Ishikawa (cell line): ENCODE measurements around the gene ZSWIM4.
A peak's percentile ranks its signal among the peaks of the same experiment; 100 is the strongest.

Experiments used
- CEBPB ChIP-seq: IDR thresholded peaks from 2 replicates; pipeline ENCODE4 v1.6.1; 2012
- CREB1 ChIP-seq: IDR thresholded peaks from 2 replicates; pipeline ENCODE4 v1.6.1; 2012; ENCODE audit warnings: low read depth
- EGR1 ChIP-seq: IDR thresholded peaks from 2 replicates; pipeline ENCODE4 v1.6.1; 2012
- EP300 ChIP-seq: IDR thresholded peaks from 2 replicates; pipeline ENCODE4 v1.6.1; 2012; ENCODE audit warnings: borderline replicate concordance
- FOXM1 ChIP-seq: IDR thresholded peaks from 2 replicates; pipeline ENCODE4 v1.6.1; 2012; ENCODE audit warnings: low read depth, borderline replicate concordance
- NFIC ChIP-seq: IDR thresholded peaks from 2 replicates; pipeline ENCODE4 v1.6.1; 2012
- RAD21 ChIP-seq: IDR thresholded peaks from 2 replicates; pipeline ENCODE4 v1.6.1; 2012; ENCODE audit warnings: low read depth
- REST ChIP-seq: IDR thresholded peaks from 2 replicates; pipeline ENCODE4 v1.6.1; 2012; ENCODE audit warnings: low read depth, mild to moderate bottlenecking
- TAF1 ChIP-seq: IDR thresholded peaks from 2 replicates; pipeline ENCODE4 v1.6.1; 2012; ENCODE audit warnings: low read depth, mild to moderate bottlenecking
- TCF12 ChIP-seq: IDR thresholded peaks from 2 replicates; pipeline ENCODE4 v1.6.1; 2012; ENCODE audit warnings: low read depth
- TEAD4 ChIP-seq: IDR thresholded peaks from 2 replicates; pipeline ENCODE4 v1.6.1; 2012
- USF1 ChIP-seq: IDR thresholded peaks from 2 replicates; pipeline ENCODE4 v1.6.1; 2012
- YY1 ChIP-seq: IDR thresholded peaks from 2 replicates; pipeline ENCODE4 v1.6.1; 2012; ENCODE audit warnings: low read depth
- ZBTB7A ChIP-seq: IDR thresholded peaks from 2 replicates; pipeline ENCODE4 v1.6.1; 2012; ENCODE audit warnings: low read depth
- TF ChIP-seq, protein P1 (sequence below): IDR thresholded peaks from 2 replicates; pipeline ENCODE4 v1.6.1; 2012

ZSWIM4 gene

GRCh38 chr19:13843104-13843921 is 48.1 kb downstream of the ZSWIM4 start:
- TF ChIP-seq TCF12 (peak; percentile 71), ZBTB7A (peak; percentile 92), NFIC (peak; percentile 92), EP300 (peak; percentile 51; the same call in 1 of the 2 replicates), USF1 (peak; percentile 1; the same call in 1 of the 2 replicates), YY1 (no peak), TAF1 (no peak), TEAD4 (peak; percentile 69), RAD21 (peak; percentile 16; the same call in 1 of the 2 replicates), EGR1 (no peak)
- TF ChIP-seq, protein P1, sequence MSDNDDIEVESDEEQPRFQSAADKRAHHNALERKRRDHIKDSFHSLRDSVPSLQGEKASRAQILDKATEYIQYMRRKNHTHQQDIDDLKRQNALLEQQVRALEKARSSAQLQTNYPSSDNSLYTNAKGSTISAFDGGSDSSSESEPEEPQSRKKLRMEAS: 0 out of 2 replicates have a peak, but pooled peaks have one; percentile 24

- TF ChIP-seq CEBPB (no peak), EGR1 (no peak), FOXM1 (no peak), NFIC (no peak), TEAD4 (no peak), ZBTB7A (no peak), TAF1 (no peak), RAD21 (no peak), REST (no peak), YY1 (no peak), EP300 (no peak), USF1 (no peak), CREB1 (no peak), TCF12 (no peak)
- TF ChIP-seq, protein P1: no peak
Observed at GRCh38 chr19:13844130-13844631, 48.9 kb downstream of the ZSWIM4 start.

- TF ChIP-seq CEBPB: peak; percentile 86
- peak; percentile 73 for TF ChIP-seq CREB1
- TF ChIP-seq EGR1: no peak; the same call in 1 of the 2 replicates
- TF ChIP-seq FOXM1: peak; percentile 7; the same call in 1 of the 2 replicates
- no peak; the same call in 1 of the 2 replicates for TF ChIP-seq TAF1
- TF ChIP-seq REST: no peak
- TF ChIP-seq EP300: peak; percentile 71; the same call in 1 of the 2 replicates
- TF ChIP-seq, protein P1: peak; percentile 17
- TF ChIP-seq YY1: no peak
- TF ChIP-seq ZBTB7A: peak; percentile 99
- no peak for TF ChIP-seq USF1
- TF ChIP-seq TCF12: peak; percentile 90
- peak; percentile 98 for TF ChIP-seq NFIC
- TF ChIP-seq RAD21: no peak
- TF ChIP-seq TEAD4: peak; percentile 55
Observed at GRCh38 chr19:13846557-13847406, 51.5 kb downstream of the ZSWIM4 start.
